Body of pancreas (tissue), 4 donors: ENCODE data around the gene WWC2. TPM values are rescaled to one million over a fixed set of nuclear protein-coding genes. Genes with fewer than 3 reads are reported as not detected.

Experiments used
- ATAC-seq: fragments of 150-250 bp; one replicate; pipeline ENCODE4 v1.9.1; 2016
- DNase-seq, 4 donors: peaks; one replicate each; pipeline ENCODE4 v3.0.0-alpha.2; 2019
- H3K27ac ChIP-seq, 4 donors: fragments of 200-600 bp; sonication (generic); 1 replicate in 3 of 4; 2 replicates in 1 of 4; pipeline versions ENCODE4 v1.5.1 to v1.6.1; 2016 to 2019; ENCODE audit warnings: mild to moderate bottlenecking in 1 of 4, mixed read lengths in 1 of 4, moderate library complexity in 1 of 4
- H3K27me3 ChIP-seq, 2 donors: fragments of 200-600 bp; sonication (generic); one replicate each; pipeline ENCODE4 v1.6.0; 2016; ENCODE audit warnings: mild to moderate bottlenecking in 1 of 2
- H3K36me3 ChIP-seq, 2 donors: fragments of 200-600 bp; sonication (generic); replicated peaks in 1 of 2; 2 replicates each; pipeline ENCODE4 v1.5.1; 2016; ENCODE audit warnings: low read depth in 2 of 2; ENCODE audit not compliant: insufficient read depth in 1 of 2
- H3K4me1 ChIP-seq: fragments of 200-600 bp; sonication (generic); one replicate; pipeline ENCODE4 v1.6.0; 2016
- H3K4me3 ChIP-seq, 2 donors: fragments of 200-600 bp; sonication (generic); 1 replicate in 1 of 2; 2 replicates in 1 of 2; pipeline ENCODE4 v1.5.1; 2016 to 2019
- H3K9me3 ChIP-seq, 3 donors: fragments of 200-600 bp; sonication (generic); 1 replicate in 2 of 3; 2 replicates in 1 of 3; pipeline ENCODE4 v1.5.1; 2016
- POLR2A ChIP-seq, 3 donors: fragments of 450-650 bp; IDR thresholded peaks; one replicate each; pipeline ENCODE4 v1.6.1; 2016; ENCODE audit warnings: antibody characterized with exemption in 3 of 3, mild to moderate bottlenecking in 2 of 3
- WGBS, 2 donors: methylation state at CpG; one replicate each; pipeline ENCODE4 v1.1.5; 2017; 5-methylcytosine and 5-hydroxymethylcytosine counted together
- intact Hi-C: fragments of 100-400 bp; cut with DNase I; formaldehyde crosslinking; loops from one replicate; pipeline ENCODE4 v1.15.1; 2023
- total RNA-seq, 2 donors: library from RNA; depleted of rRNA; stranded (reverse); fragments of >200 nt; gene quantifications; one replicate each; pipeline ENCODE4 v1.1.0, GENCODE V29; 2016
- TF ChIP-seq, protein P1 (sequence below), 7 experiments: fragments of 450-650 bp in 4 of 7; fragments of 200-600 bp in 3 of 7; sonication (generic) in 3 of 7; IDR thresholded peaks; one replicate each; pipeline ENCODE4 v1.5.1; 2016 to 2019; ENCODE audit warnings: antibody characterized with exemption in 7 of 7

Gene WWC2
- total RNA-seq, 2 donors from 2014 or later = 24.4 to 30.3 TPM

DNA sequence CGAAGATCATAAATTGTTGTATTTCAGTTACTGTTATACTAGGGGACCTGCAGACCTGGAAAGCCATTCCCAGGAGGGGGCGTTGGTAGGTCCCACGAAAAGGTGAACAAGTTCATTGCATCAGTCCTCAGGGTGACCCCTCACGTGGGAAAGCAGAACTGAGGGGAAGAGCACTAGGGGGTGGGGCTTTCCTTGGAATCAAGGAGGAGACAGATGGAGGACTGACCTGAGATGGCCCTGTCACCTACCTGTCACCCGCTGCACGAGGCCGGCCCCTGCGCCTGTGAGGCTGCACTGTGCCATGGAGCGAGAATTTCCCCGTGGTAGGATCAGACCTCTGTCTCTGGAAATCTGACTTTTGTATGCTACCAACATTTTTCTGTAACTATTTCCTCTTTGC, 265.0 kb downstream of the WWC2 start:
- no peak overlapping the region for H3K4me3 ChIP-seq
- no peaks in the 10 kb centered on the region for H3K27me3 ChIP-seq
- no peaks in the 10 kb centered on the region for H3K4me1 ChIP-seq
- intact Hi-C loops = no loop called here
- no peak for ATAC-seq
- H3K9me3 ChIP-seq = no peaks in the 10 kb centered on the region
- H3K36me3 ChIP-seq = no peaks in the 10 kb centered on the region
- 70 to 73% methylated on average over 10 of the region's 10 CpGs for WGBS, 2 donors
- H3K27ac ChIP-seq = no peak overlapping the region
- TF ChIP-seq, protein P1, sequence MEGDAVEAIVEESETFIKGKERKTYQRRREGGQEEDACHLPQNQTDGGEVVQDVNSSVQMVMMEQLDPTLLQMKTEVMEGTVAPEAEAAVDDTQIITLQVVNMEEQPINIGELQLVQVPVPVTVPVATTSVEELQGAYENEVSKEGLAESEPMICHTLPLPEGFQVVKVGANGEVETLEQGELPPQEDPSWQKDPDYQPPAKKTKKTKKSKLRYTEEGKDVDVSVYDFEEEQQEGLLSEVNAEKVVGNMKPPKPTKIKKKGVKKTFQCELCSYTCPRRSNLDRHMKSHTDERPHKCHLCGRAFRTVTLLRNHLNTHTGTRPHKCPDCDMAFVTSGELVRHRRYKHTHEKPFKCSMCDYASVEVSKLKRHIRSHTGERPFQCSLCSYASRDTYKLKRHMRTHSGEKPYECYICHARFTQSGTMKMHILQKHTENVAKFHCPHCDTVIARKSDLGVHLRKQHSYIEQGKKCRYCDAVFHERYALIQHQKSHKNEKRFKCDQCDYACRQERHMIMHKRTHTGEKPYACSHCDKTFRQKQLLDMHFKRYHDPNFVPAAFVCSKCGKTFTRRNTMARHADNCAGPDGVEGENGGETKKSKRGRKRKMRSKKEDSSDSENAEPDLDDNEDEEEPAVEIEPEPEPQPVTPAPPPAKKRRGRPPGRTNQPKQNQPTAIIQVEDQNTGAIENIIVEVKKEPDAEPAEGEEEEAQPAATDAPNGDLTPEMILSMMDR (IDR thresholded peaks at IDR 0.05) = no peak
- no peak for TF ChIP-seq POLR2A (IDR thresholded peaks at IDR 0.05)
- DNase-seq = no peak

DNA sequence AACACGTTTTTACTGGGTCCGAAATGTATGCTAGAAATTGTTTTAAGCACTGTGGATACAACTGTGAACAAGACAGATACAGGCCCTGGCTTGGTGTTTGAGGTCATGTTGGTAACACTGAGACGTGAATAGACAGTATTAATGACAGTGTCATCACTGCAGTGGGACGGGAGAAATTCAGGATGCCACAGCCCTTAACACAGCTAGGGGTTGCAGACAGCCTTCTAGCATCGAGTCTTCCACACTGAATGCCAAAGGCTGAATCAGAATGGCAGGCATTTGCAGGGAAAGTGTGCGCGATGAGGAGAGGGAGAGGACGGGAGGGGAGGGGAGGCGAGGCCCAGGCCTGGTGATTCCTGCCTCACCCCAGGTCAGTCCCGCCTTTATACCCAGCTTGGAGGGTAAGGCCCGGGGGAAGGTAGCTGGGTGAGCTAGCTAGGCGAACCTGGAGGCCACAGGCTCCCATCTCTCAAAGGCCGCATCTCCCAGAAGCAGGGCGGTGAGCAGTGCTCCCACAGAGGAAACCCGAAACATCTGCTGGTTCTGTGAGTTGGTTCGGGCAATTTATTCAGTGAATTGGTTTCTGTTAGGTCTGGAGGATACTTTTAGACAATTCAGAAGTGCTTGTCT, 267.3 kb downstream of the WWC2 start:
- Histone ChIP-seq H3K4me1 (no peaks in the 10 kb centered on the region), H3K27ac (no peak overlapping the region), H3K36me3 (no peaks in the 10 kb centered on the region), H3K9me3 (no peaks in the 10 kb centered on the region), H3K4me3 (no peak overlapping the region), H3K27me3 (no peaks in the 10 kb centered on the region)
- ATAC-seq (no peak), DNase-seq (no peak)
- 79 to 83% methylated on average over 14 to 16 of the region's 16 CpGs for WGBS, 2 donors
- TF ChIP-seq, protein P1 (IDR thresholded peaks at IDR 0.05) = no peak
- no peak for TF ChIP-seq POLR2A (IDR thresholded peaks at IDR 0.05)
- intact Hi-C loops = no loop called here

DNA sequence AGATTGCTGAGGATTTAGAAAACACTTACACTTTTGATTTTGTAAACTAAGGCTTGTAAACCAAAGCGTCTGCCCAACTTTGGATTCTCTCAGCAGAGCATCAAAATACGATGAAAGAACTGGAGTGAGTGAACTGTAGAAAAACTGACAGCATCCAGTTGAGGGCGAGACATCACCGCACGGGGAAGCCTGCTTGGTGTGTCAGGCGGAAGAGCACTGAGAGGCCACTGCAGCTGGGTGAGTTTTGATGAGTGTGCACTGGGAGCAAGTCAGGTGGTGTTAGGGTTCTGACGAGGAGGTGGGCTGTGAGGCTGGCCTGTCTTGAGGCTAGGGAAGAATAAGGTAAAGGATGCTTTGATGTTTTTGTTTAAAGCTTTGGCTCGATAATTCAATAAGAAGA, 270.0 kb downstream of the WWC2 start:
- Histone ChIP-seq H3K9me3 (no peaks in the 10 kb centered on the region), H3K4me1 (no peaks in the 10 kb centered on the region), H3K36me3 (no peaks in the 10 kb centered on the region), H3K27ac (no peak overlapping the region), H3K4me3 (no peak overlapping the region), H3K27me3 (no peaks in the 10 kb centered on the region)
- TF ChIP-seq, protein P1 (IDR thresholded peaks at IDR 0.05) = no peak
- TF ChIP-seq POLR2A (IDR thresholded peaks at IDR 0.05) = no peak
- ATAC-seq (no peak), DNase-seq (no peak)
- 78 to 81% methylated on average over 8 of the region's 8 CpGs for WGBS, 2 donors
- intact Hi-C loops = no loop called here

Other genes with a start within 250 kb of the WWC2 start
- 10 to 100 TPM; 27.0 to 39.7 TPM for gene DCTD, start 181.9 kb upstream of the WWC2 start, total RNA-seq
- gene CLDN22, start 221.0 kb downstream of the WWC2 start, total RNA-seq = not detected
- gene CLDN24, start 223.2 kb downstream of the WWC2 start, total RNA-seq = not detected